Stomach smooth muscle (tissue), 2 donors: ENCODE results near the gene COL27A1.

ENCODE experiments used
- H3K27ac ChIP-seq: one replicate; pipeline ENCODE4 v1.7.0; 2013; ENCODE audit warnings: mild to moderate bottlenecking, low read length, inconsistent platforms
- H3K27me3 ChIP-seq, 2 donors: one replicate each; pipeline ENCODE4 v1.7.0; 2013; ENCODE audit warnings: low read length in 2 of 2; ENCODE audit not compliant: insufficient read depth in 2 of 2, control insufficient read depth in 1 of 2
- H3K36me3 ChIP-seq, 2 donors: one replicate each; pipeline ENCODE4 v1.7.0; 2013; ENCODE audit warnings: low read length in 2 of 2; ENCODE audit not compliant: control insufficient read depth in 2 of 2, insufficient read depth in 2 of 2
- H3K4me1 ChIP-seq: one replicate; pipeline ENCODE4 v1.7.0; 2013; ENCODE audit warnings: low read length; ENCODE audit not compliant: control insufficient read depth, insufficient read depth
- H3K4me3 ChIP-seq, 2 donors: one replicate each; pipeline ENCODE4 v1.7.0; 2013; ENCODE audit warnings: low read length in 2 of 2
- H3K9ac ChIP-seq, 2 donors: one replicate each; pipeline ENCODE4 v1.7.0; 2013; ENCODE audit warnings: low read length in 2 of 2, mild to moderate bottlenecking in 1 of 2
- H3K9me3 ChIP-seq, 2 donors: one replicate each; pipeline ENCODE4 v1.7.0; 2013; ENCODE audit warnings: low read length in 2 of 2; ENCODE audit not compliant: control insufficient read depth in 2 of 2
- donor health status: healthy.
- donor health status: Pancreatic carcinoma.

COL27A1 gene

DNA sequence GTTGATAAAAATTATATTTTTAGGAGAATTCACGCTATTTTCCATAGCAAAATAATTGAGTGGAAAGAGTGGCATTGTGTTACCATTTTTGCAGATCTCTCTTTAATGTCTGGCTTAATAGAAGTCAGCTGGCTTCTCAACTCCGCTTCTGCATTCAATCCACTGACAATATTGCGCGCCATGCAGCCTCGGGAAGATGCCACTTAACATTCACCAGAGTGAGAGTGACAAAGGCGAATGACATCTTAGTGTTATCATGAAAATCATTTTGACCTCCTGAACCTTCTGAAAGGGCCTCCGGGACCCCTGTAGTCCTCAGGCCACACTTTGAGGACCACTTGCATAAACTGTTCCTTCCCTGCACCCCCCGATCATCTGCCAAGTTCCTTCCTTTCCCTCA lies 87.5 kb downstream of the COL27A1 start:
- peaks cover 0 to 3% of the 10 kb centered on the region in 2 donors for H3K36me3 ChIP-seq
- peaks cover 5% of the 10 kb centered on the region for H3K4me1 ChIP-seq
- H3K4me3 ChIP-seq, result no peak overlapping the region
- H3K27ac ChIP-seq, result no peak overlapping the region
- no peaks in the 10 kb centered on the region for H3K27me3 ChIP-seq
- no peaks in the 10 kb centered on the region for H3K9me3 ChIP-seq
- no peak overlapping the region for H3K9ac ChIP-seq

DNA sequence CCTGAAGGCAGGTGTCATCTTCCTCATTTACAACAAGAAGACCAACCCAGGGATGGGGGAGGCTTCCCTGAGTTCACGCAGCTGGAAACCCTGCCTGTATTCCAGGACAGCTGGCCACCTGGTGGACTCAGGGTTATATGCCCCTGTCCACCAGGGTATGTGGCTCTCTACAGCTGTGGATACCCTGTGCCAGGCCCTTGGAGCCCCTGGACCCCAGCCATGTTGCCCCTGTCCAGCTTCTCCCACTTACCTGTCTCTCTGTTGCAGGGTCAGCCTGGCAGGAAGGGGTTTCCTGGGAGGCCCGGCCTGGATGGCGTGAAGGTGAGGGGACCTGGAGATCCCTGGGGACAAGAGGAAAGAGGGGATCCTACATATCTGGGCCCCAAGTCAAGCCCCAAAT lies 87.9 kb downstream of the COL27A1 start:
- no peaks in the 10 kb centered on the region for H3K27me3 ChIP-seq
- no peak overlapping the region for H3K27ac ChIP-seq
- no peak overlapping the region for H3K4me3 ChIP-seq
- peaks cover 2% of the 10 kb centered on the region for H3K4me1 ChIP-seq
- peaks cover 0 to 3% of the 10 kb centered on the region in 2 donors for H3K36me3 ChIP-seq
- H3K9ac ChIP-seq, result no peak overlapping the region
- no peaks in the 10 kb centered on the region for H3K9me3 ChIP-seq

DNA sequence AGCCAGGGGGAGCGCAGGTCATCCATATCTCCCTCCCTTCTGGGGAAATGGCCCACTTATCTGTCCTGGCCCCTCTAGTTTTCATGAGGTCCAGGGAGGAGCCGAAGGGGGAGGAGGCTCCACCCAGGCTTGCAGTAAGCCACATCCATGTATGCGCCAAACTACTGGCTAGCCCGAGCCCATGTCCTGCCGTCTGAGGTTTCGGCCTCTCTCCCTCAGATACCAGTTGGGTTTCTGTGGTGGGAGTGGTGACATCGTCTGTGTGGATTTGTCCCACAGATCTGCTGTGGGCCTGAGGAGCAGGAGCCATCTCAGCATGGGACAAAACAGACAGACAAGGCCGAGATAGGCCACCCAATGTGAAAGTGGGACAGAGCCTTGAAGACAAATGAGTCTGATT lies 89.2 kb downstream of the COL27A1 start:
- Histone ChIP-seq H3K27ac (no peak overlapping the region), H3K9me3 (no peaks in the 10 kb centered on the region), H3K4me3 (no peak overlapping the region), H3K36me3 (peaks cover 0 to 3% of the 10 kb centered on the region in 2 donors), H3K4me1 (peaks cover 4% of the 10 kb centered on the region), H3K27me3 (no peaks in the 10 kb centered on the region), H3K9ac (no peak overlapping the region)

DNA sequence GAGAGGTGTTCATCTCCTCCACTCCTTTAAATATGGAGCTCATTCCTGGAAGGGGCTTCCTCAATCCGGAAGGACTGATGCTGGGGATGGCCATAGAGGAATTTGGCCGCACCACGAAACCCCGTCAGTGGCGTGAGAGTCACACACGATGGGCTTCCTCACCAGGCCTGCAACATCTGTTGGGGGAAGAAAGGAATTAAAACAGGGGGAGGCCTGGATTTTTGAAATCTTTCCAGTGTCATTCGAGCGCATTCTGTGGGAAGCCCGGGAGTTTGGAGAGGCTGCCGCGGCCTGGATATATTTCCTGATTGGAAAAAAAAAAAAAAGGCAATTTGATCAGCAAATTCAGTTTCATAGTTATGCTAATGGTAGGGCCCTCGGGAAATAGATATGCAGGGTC lies 91.2 kb downstream of the COL27A1 start:
- Histone ChIP-seq H3K9ac (no peak overlapping the region), H3K4me1 (peaks cover 17% of the 10 kb centered on the region), H3K9me3 (no peaks in the 10 kb centered on the region), H3K36me3 (peaks cover 0 to 3% of the 10 kb centered on the region in 2 donors), H3K27me3 (no peaks in the 10 kb centered on the region), H3K4me3 (no peak overlapping the region), H3K27ac (no peak overlapping the region)

DNA sequence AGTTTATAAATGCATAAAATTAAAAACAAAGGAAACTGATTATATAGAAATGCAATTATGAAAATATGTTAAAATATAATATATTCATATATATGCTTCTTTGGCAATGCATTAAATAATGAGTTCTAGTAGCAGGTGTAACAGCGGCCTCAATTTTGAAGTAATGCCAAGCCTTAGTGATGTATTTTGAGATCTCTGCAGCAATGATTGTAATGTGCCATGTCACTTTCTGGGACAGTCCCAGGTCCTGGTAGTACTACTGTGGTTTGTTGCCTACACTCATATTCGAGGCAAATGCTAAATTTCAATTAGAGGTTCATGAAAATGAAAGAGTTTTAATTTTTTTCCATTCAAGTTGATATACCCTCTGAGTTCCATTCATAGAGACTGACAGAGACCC lies 91.7 kb downstream of the COL27A1 start:
- Histone ChIP-seq H3K27me3 (no peaks in the 10 kb centered on the region), H3K9me3 (no peaks in the 10 kb centered on the region), H3K4me3 (no peak overlapping the region), H3K4me1 (peaks cover 17% of the 10 kb centered on the region), H3K9ac (no peak overlapping the region), H3K27ac (no peak overlapping the region), H3K36me3 (no peaks in the 10 kb centered on the region)

DNA sequence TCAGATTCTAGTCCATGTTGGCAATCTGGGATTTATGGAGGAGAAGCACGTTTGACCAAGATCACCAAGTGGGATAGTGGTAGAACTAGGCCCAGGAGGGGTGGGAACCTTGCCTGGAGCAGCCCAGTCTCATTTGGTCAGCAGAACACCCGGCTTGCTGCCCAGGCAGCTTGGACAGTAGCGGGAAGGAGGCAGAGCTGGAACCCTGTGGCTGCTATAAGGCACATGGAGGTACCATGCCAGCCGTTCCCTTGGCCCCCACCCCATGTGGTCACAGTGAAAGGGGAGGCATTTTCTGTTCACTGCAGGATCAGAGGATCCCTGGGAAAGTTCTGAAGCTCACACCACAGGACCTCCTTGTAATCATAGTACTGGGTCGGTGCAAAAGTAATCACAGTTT lies 92.2 kb downstream of the COL27A1 start:
- no peak overlapping the region for H3K27ac ChIP-seq
- H3K4me3 ChIP-seq, result no peak overlapping the region
- peaks cover 17% of the 10 kb centered on the region for H3K4me1 ChIP-seq
- H3K27me3 ChIP-seq, result peaks cover 0 to 2% of the 10 kb centered on the region in 2 donors
- H3K36me3 ChIP-seq, result no peaks in the 10 kb centered on the region
- H3K9me3 ChIP-seq, result no peaks in the 10 kb centered on the region
- H3K9ac ChIP-seq, result no peak overlapping the region

DNA sequence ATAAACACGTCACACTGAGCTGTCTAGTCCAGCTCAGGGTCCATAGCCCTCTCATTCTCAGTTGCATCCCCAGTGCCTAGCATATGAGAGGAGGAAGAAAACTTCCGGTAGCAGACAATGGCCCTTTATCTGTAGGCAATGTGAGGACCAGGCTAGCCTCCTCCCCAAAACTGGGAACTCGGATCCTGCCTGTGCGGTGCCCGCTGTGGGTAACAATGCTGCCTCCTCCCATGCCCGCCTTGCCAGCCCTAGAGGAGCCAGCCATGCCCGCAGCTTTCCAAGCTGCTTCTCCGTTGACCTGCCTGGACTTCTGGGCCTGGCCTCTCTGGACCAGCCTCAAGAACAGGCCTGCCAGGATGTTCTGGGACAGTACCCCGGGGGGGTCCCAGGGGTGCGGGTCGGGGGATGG lies 93.0 kb downstream of the COL27A1 start:
- Histone ChIP-seq H3K9me3 (no peaks in the 10 kb centered on the region), H3K4me3 (no peak overlapping the region), H3K9ac (no peak overlapping the region), H3K36me3 (no peaks in the 10 kb centered on the region), H3K27ac (no peak overlapping the region), H3K4me1 (peaks cover 17% of the 10 kb centered on the region), H3K27me3 (peaks cover 0 to 2% of the 10 kb centered on the region in 2 donors)

DNA sequence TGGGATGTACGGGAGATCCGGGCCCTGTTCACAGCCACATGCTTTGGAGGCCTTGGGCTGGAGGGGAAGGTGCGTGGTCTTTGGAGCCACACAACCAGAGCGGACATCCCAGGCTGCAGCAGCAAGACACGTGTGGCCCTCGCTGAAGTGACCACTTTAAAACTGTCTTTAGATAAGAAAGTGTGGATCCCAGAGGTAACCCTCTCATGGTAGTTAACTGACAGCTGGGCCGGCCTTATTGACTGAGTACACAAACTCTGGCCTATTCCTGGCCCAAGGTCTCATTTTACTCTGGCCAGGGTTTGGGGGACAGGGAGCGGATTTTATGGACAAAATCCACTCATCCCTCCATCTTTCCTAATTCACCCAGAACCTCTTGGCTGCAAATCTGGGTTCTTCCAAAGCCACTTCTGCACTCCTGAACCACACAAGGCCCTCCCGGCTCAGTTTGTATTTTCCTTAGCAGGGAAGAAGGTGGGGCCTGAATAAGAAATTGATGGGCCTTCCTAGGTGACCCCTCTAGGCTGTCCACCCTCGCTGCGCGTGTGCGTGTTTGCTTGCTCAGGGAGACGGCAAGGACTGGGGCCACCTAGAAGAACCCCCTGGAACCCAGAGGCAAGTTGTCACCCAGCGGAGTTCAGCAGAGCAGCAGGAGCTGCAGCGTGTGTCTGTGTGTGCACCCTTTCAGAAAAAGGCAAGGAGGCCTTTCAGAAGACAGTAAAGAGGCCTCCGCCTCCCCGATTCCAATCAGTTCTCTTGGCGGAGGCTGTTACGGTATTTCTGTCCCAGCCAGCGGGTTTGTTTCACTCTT lies 94.3 kb downstream of the COL27A1 start:
- no peaks in the 10 kb centered on the region for H3K36me3 ChIP-seq
- peak overlapping the region; percentile 21 to 56 for H3K9ac ChIP-seq
- peaks cover 17% of the 10 kb centered on the region for H3K4me1 ChIP-seq
- peaks cover 0 to 2% of the 10 kb centered on the region in 2 donors for H3K27me3 ChIP-seq
- peak overlapping the region; percentile 76 for H3K27ac ChIP-seq
- peak overlapping the region in 1 of 2 donors; percentile 57 for H3K4me3 ChIP-seq
- H3K9me3 ChIP-seq, result no peaks in the 10 kb centered on the region

DNA sequence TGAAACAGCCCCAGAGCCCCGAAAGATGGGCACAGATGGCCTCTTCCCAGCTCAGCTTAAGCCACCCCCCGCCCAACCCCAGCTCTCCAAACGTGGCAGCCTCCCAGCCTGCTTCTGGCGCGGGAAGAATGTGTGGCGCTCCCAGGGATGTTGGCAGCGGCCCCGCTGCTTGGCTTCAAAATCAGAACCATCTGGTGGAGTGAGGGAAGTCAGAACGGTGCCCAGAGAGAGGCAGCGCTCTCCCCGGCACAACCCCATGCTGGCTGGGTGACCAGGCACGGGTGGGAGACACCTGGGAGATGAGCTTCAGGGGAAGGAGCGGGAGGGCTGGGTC lies 94.9 kb downstream of the COL27A1 start:
- peaks cover 17% of the 10 kb centered on the region for H3K4me1 ChIP-seq
- H3K27ac ChIP-seq, result peak overlapping the region; percentile 76
- H3K4me3 ChIP-seq, result peak overlapping the region; percentile 44 to 57
- H3K27me3 ChIP-seq, result peaks cover 0 to 2% of the 10 kb centered on the region in 2 donors
- no peaks in the 10 kb centered on the region for H3K36me3 ChIP-seq
- no peaks in the 10 kb centered on the region for H3K9me3 ChIP-seq
- H3K9ac ChIP-seq, result peak overlapping the region; percentile 29 to 56

DNA sequence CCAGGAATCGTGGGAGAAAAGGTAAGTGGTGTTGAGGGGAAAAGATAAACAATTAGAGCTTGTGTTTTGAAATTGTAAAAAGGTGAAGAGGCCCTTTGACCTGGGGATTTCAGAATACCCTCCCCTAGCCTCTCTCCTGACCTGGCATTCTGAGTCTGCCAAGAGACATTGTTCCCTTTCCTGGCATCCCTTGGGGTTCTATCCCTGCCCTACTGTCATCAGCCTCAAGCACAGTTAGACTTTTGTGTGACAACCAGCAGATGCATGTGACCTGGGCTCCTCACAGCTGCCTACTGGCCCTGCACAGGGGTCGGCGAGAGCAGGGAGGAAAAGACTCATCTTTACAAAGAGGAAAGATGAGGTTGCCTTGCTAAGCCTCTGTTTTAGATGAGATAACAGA lies 95.3 kb downstream of the COL27A1 start:
- Histone ChIP-seq H3K27ac (no peak overlapping the region), H3K9ac (peak overlapping the region; percentile 13 to 39), H3K27me3 (peaks cover 0 to 2% of the 10 kb centered on the region in 2 donors), H3K9me3 (no peaks in the 10 kb centered on the region), H3K36me3 (no peaks in the 10 kb centered on the region), H3K4me1 (peaks cover 17% of the 10 kb centered on the region), H3K4me3 (peak overlapping the region; percentile 44 to 57)

DNA sequence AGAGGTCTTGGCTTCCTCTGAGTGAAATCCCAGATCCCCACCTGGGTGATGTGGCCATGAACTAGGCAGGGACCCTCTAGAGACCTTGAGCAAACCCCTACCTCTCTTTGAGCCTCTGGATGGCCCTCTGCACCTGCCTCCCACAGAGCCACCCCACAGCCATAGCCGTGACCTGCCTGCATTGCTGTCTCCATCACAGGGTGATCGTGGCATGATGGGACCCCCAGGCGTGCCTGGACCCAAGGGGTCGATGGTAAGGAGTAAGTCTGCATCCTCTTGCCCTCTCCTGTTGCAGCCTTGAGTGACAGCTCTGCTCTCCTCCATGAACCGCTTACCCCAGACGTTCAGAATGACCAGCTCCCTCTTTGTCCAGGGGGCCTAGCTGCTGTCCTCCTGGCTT lies 97.1 kb downstream of the COL27A1 start:
- no peaks in the 10 kb centered on the region for H3K36me3 ChIP-seq
- H3K27me3 ChIP-seq, result peaks cover 0 to 2% of the 10 kb centered on the region in 2 donors
- H3K9me3 ChIP-seq, result no peaks in the 10 kb centered on the region
- H3K27ac ChIP-seq, result no peak overlapping the region
- peaks cover 17% of the 10 kb centered on the region for H3K4me1 ChIP-seq
- H3K9ac ChIP-seq, result no peak overlapping the region
- no peak overlapping the region for H3K4me3 ChIP-seq
